Astrocyte of the cerebellum (primary cell): ENCODE results near the gene EEF1AKMT2.
A peak's percentile ranks its signal among the peaks of the same experiment; 100 is the strongest.

Experiments
- DNase-seq: peaks from one replicate; pipeline ENCODE4 v3.0.0-alpha.2; 2011; ENCODE audit warnings: low read depth
- H3K4me3 ChIP-seq: 2 replicates; pipeline ENCODE4 v1.5.1; 2011; ENCODE audit warnings: mild to moderate bottlenecking, low read depth, low read length, moderate library complexity
- CTCF ChIP-seq: IDR thresholded peaks from 2 replicates; pipeline ENCODE4 v1.5.1; 2012; ENCODE audit warnings: low read length, low read depth, moderate library complexity, mild to moderate bottlenecking; ENCODE audit errors: missing control alignments
- in situ Hi-C: cut with HindIII; loops from 2 replicates; pipeline ENCODE4 v1.10.0; 2017; ENCODE audit warnings: low sequenced_read_pairs

EEF1AKMT2 gene

GRCh38 chr10:124739986-124740368 is 51.7 kb downstream of the EEF1AKMT2 start:
- H3K4me3 ChIP-seq: no peak overlapping the region
- DNase-seq: peak; percentile 15
- in situ Hi-C loops: no loop called here
- no peak for TF ChIP-seq CTCF

- no peak for DNase-seq
- H3K4me3 ChIP-seq: no peak overlapping the region
- in situ Hi-C loops: no loop called here
- no peak for TF ChIP-seq CTCF
Observed at GRCh38 chr10:124739119-124739921, 52.4 kb downstream of the EEF1AKMT2 start.

GRCh38 chr10:124738441-124738840 is 53.2 kb downstream of the EEF1AKMT2 start:
- TF ChIP-seq CTCF: no peak
- in situ Hi-C loops: no loop called here
- no peak for DNase-seq
- H3K4me3 ChIP-seq: no peak overlapping the region

GRCh38 chr10:124737708-124738107 is 54.0 kb downstream of the EEF1AKMT2 start:
- no peak overlapping the region for H3K4me3 ChIP-seq
- TF ChIP-seq CTCF: no peak
- no peak for DNase-seq
- in situ Hi-C loops: no loop called here

- no peak for TF ChIP-seq CTCF
- in situ Hi-C loops: no loop called here
- H3K4me3 ChIP-seq: no peak overlapping the region
- DNase-seq: no peak
Observed at GRCh38 chr10:124737221-124737620, 54.5 kb downstream of the EEF1AKMT2 start.

GRCh38 chr10:124736491-124737136 is 55.1 kb downstream of the EEF1AKMT2 start:
- no peak overlapping the region for H3K4me3 ChIP-seq
- TF ChIP-seq CTCF: no peak
- in situ Hi-C loops: no loop called here
- no peak for DNase-seq
